WTC11 (cell line): ENCODE results near the gene IL5. TPM values are rescaled to one million over a fixed set of nuclear protein-coding genes. Genes with fewer than 3 reads are reported as not detected.

ENCODE experiments used
- ATAC-seq: fragments of 200-7000 bp; cut with Tn5 transposase; 2 replicates; pipeline ENCODE4 v1.10.0; 2021; ENCODE audit warnings: mild to moderate bottlenecking, moderate library complexity
- CTCF ChIA-PET: fragments of 300-600 bp; sonication (Branson Sonifier 250); formaldehyde crosslinking; loops from one replicate; lab custom pipeline; 2021; ENCODE audit warnings: antibody characterized with exemption; lab: Charles Lee
- POLR2A ChIA-PET: fragments of 350-600 bp; sonication (Branson Sonifier 250); formaldehyde crosslinking; loops from one replicate; lab custom pipeline; 2021; ENCODE audit warnings: antibody characterized with exemption; lab: Charles Lee
- DNase-seq: peaks from one replicate; pipeline ENCODE4 v3.0.0; 2021; ENCODE audit warnings: low spot score
- H3K27ac Mint-ChIP-seq: 2 replicates; pipeline ENCODE4 v1.8.0; 2021; ENCODE audit warnings: mixed read lengths
- H3K27me3 Mint-ChIP-seq: 2 replicates; pipeline ENCODE4 v1.8.0; 2021; ENCODE audit warnings: low read depth, mild to moderate bottlenecking, moderate library complexity, mixed read lengths
- H3K36me3 Mint-ChIP-seq: 2 replicates; pipeline ENCODE4 v1.8.0; 2021; ENCODE audit warnings: mixed read lengths
- H3K4me1 Mint-ChIP-seq: 2 replicates; pipeline ENCODE4 v1.8.0; 2022; ENCODE audit warnings: mixed read lengths
- H3K4me3 Mint-ChIP-seq: 2 replicates; pipeline ENCODE4 v1.8.0; 2021; ENCODE audit warnings: mild to moderate bottlenecking, moderate library complexity, mixed read lengths
- H3K9me3 Mint-ChIP-seq: 2 replicates; pipeline ENCODE4 v1.8.0; 2021; ENCODE audit warnings: mixed read lengths
- CBFB ChIP-seq: sonication (generic); formaldehyde crosslinking; IDR thresholded peaks from 2 replicates; pipeline ENCODE4 v1.8.1; 2022; ENCODE audit warnings: mild to moderate bottlenecking, low read depth, missing genetic modification reagents
- CREB1 ChIP-seq: sonication (generic); formaldehyde crosslinking; IDR thresholded peaks from 2 replicates; pipeline ENCODE4 v1.8.0; 2023; ENCODE audit warnings: mild to moderate bottlenecking, missing genetic modification reagents
- E2F5 ChIP-seq: sonication (generic); formaldehyde crosslinking; IDR thresholded peaks from 2 replicates; pipeline ENCODE4 v1.8.1; 2022; ENCODE audit warnings: mild to moderate bottlenecking, moderate library complexity, missing genetic modification reagents
- ELF4 ChIP-seq: sonication (generic); formaldehyde crosslinking; IDR thresholded peaks from 2 replicates; pipeline ENCODE4 v1.8.1; 2022; ENCODE audit warnings: low read depth, mild to moderate bottlenecking, moderate library complexity, missing genetic modification reagents
- FOXP1 ChIP-seq: sonication (generic); formaldehyde crosslinking; IDR thresholded peaks from 2 replicates; pipeline ENCODE4 v1.8.0; 2022; ENCODE audit warnings: missing genetic modification reagents, mild to moderate bottlenecking, moderate library complexity, borderline replicate concordance
- GABPB1 ChIP-seq: sonication (generic); formaldehyde crosslinking; IDR thresholded peaks from 2 replicates; pipeline ENCODE4 v1.8.1; 2023; ENCODE audit warnings: mild to moderate bottlenecking, missing genetic modification reagents
- HMGA2 ChIP-seq: fragments of 250-450 bp; sonication (Bioruptor Pico); IDR thresholded peaks from 2 replicates; pipeline ENCODE4 v1.4.0; 2021; ENCODE audit warnings: mild to moderate bottlenecking, moderate library complexity
- IRF2 ChIP-seq: sonication (generic); formaldehyde crosslinking; IDR thresholded peaks from 2 replicates; pipeline ENCODE4 v1.8.0; 2022; ENCODE audit warnings: low read depth, missing genetic modification reagents, borderline replicate concordance
- KAT7 ChIP-seq: sonication (generic); formaldehyde crosslinking; IDR thresholded peaks from 2 replicates; pipeline ENCODE4 v1.8.1; 2023; ENCODE audit warnings: missing genetic modification reagents, mild to moderate bottlenecking, borderline replicate concordance
- NR2C2 ChIP-seq: sonication (generic); formaldehyde crosslinking; IDR thresholded peaks from 2 replicates; pipeline ENCODE4 v1.8.0; 2022; ENCODE audit warnings: mild to moderate bottlenecking, missing genetic modification reagents
- PRRX2 ChIP-seq: fragments of 250-450 bp; sonication (Bioruptor Pico); IDR thresholded peaks from 2 replicates; pipeline ENCODE4 v1.8.0; 2021; ENCODE audit warnings: mild to moderate bottlenecking
- SMAD4 ChIP-seq: sonication (generic); formaldehyde crosslinking; IDR thresholded peaks from 2 replicates; pipeline ENCODE4 v1.8.0; 2022; ENCODE audit warnings: mild to moderate bottlenecking, missing genetic modification reagents
- TCF7 ChIP-seq: sonication (generic); formaldehyde crosslinking; IDR thresholded peaks from 2 replicates; pipeline ENCODE4 v1.8.0; 2022; ENCODE audit warnings: mild to moderate bottlenecking, low read depth, missing genetic modification reagents, moderate library complexity
- USF2 ChIP-seq: sonication (generic); formaldehyde crosslinking; IDR thresholded peaks from 2 replicates; pipeline ENCODE4 v1.8.1; 2023; ENCODE audit warnings: mild to moderate bottlenecking, missing genetic modification reagents, moderate library complexity
- ZBTB43 ChIP-seq: sonication (generic); formaldehyde crosslinking; IDR thresholded peaks from 2 replicates; pipeline ENCODE4 v1.8.1; 2023; ENCODE audit warnings: mild to moderate bottlenecking, missing genetic modification reagents
- ZNF232 ChIP-seq: sonication (generic); formaldehyde crosslinking; IDR thresholded peaks from 2 replicates; pipeline ENCODE4 v1.8.0; 2022; ENCODE audit warnings: mild to moderate bottlenecking, missing genetic modification reagents
- ZNF281 ChIP-seq: sonication (generic); formaldehyde crosslinking; IDR thresholded peaks from 2 replicates; pipeline ENCODE4 v1.8.0; 2023; ENCODE audit warnings: mild to moderate bottlenecking, missing genetic modification reagents
- ZNF396 ChIP-seq: fragments of 250-450 bp; sonication (Bioruptor Pico); IDR thresholded peaks from 2 replicates; pipeline ENCODE4 v1.8.0; 2021; ENCODE audit warnings: mild to moderate bottlenecking, moderate library complexity, borderline replicate concordance
- ZNF416 ChIP-seq: fragments of 250-450 bp; sonication (Bioruptor Pico); IDR thresholded peaks from 2 replicates; pipeline ENCODE4 v1.9.0; 2021; ENCODE audit warnings: mild to moderate bottlenecking, inconsistent platforms
- ZNF425 ChIP-seq: fragments of 250-450 bp; sonication (Bioruptor Pico); conservative IDR thresholded peaks from 2 replicates; pipeline ENCODE4 v1.9.0; 2021; ENCODE audit warnings: mild to moderate bottlenecking
- ZNF532 ChIP-seq: fragments of 250-450 bp; sonication (Bioruptor Pico); IDR thresholded peaks from 2 replicates; pipeline ENCODE4 v1.9.0; 2021; ENCODE audit warnings: mild to moderate bottlenecking, borderline replicate concordance
- ZNF671 ChIP-seq: fragments of 250-450 bp; sonication (Bioruptor Pico); IDR thresholded peaks from 2 replicates; pipeline ENCODE4 v1.8.0; 2021; ENCODE audit warnings: mild to moderate bottlenecking
- total RNA-seq: library from RNA; stranded (reverse); gene quantifications from 3 replicates; pipeline ENCODE4 v1.2.3, GENCODE V29; 2021

Gene IL5
- total RNA-seq, 1 experiment from 2014 or later = not detected

GRCh38 chr5:132592521-132592920, 49.2 kb upstream of the IL5 start (continued):
- no peak for TF ChIP-seq ZBTB43 (CRISPR knock-in tag)
- no peak for TF ChIP-seq IRF2 (CRISPR knock-in tag)
- TF ChIP-seq GABPB1 (CRISPR knock-in tag) = no peak
- no peak for TF ChIP-seq TCF7 (CRISPR knock-in tag)

GRCh38 chr5:132591145-132591544, 47.8 kb upstream of the IL5 start:
- POLR2A ChIA-PET = no interaction called here
- H3K4me1 Mint-ChIP-seq = no peaks in the 10 kb centered on the region
- DNase-seq = no peak
- ATAC-seq = no peak
- no peak overlapping the region for H3K4me3 Mint-ChIP-seq
- H3K27ac Mint-ChIP-seq = no peak overlapping the region
- peaks cover 31% of the 10 kb centered on the region for H3K36me3 Mint-ChIP-seq
- no peaks in the 10 kb centered on the region for H3K27me3 Mint-ChIP-seq
- TF ChIP-seq USF2 (CRISPR knock-in tag) (no peak), ZNF416 (CRISPR knock-in tag) (no peak), ZNF532 (CRISPR knock-in tag) (no peak), PRRX2 (no peak), ZNF232 (CRISPR knock-in tag) (no peak), GABPB1 (CRISPR knock-in tag) (no peak), ZNF671 (CRISPR knock-in tag) (no peak), ELF4 (CRISPR knock-in tag) (no peak), HMGA2 (CRISPR knock-in tag) (no peak), E2F5 (CRISPR knock-in tag) (no peak), CREB1 (CRISPR knock-in tag) (no peak), CBFB (no peak), NR2C2 (CRISPR knock-in tag) (no peak)
- TF ChIP-seq, all 79 proteins: peak for 0
- H3K9me3 Mint-ChIP-seq = no peaks in the 10 kb centered on the region
- CTCF ChIA-PET = interaction anchor here (0.6 kb wide), 1 partner anchor 439 kb away, joined by 4 read pairs; no protein-coding TSS in a partner anchor

GRCh38 chr5:132589467-132589866, 46.1 kb upstream of the IL5 start:
- Mint-ChIP-seq H3K36me3 (peaks cover 27% of the 10 kb centered on the region), H3K9me3 (no peaks in the 10 kb centered on the region), H3K27me3 (no peaks in the 10 kb centered on the region), H3K4me3 (no peak overlapping the region), H3K4me1 (no peaks in the 10 kb centered on the region), H3K27ac (no peak overlapping the region)
- ChIA-PET CTCF (no interaction called here), POLR2A (no interaction called here)
- DNase-seq (no peak), ATAC-seq (no peak)
- TF ChIP-seq ELF4 (CRISPR knock-in tag) (no peak), ZNF671 (CRISPR knock-in tag) (no peak), KAT7 (CRISPR knock-in tag) (no peak), SMAD4 (CRISPR knock-in tag) (no peak), ZNF425 (CRISPR knock-in tag) (no peak), FOXP1 (no peak), ZNF281 (CRISPR knock-in tag) (no peak), ZNF396 (CRISPR knock-in tag) (no peak)
